HG03457 (cell line): Measurements from ENCODE around the gene PDAP1.
"Not testable (repeated sequence)": the region's sequence is repeated elsewhere in the genome, so short reads cannot be mapped to it uniquely, and the experiment has no call there.

Experiments used
- ATAC-seq: cut with Tn5 transposase; IDR thresholded peaks from one replicate; pipeline ENCODE4 v1.9.1; 2021; ENCODE audit warnings: moderate number of reproducible peaks; ENCODE audit not compliant: unreplicated experiment

PDAP1 gene

GRCh38 chr7:99428972-99429566 lies 20.7 kb upstream of the PDAP1 start:
- no peak for ATAC-seq

GRCh38 chr7:99424932-99425730 lies 16.7 kb upstream of the PDAP1 start:
- ATAC-seq = no peak

GRCh38 chr7:99422625-99423024 lies 14.2 kb upstream of the PDAP1 start:
- ATAC-seq = no peak

GRCh38 chr7:99422186-99422585 lies 13.8 kb upstream of the PDAP1 start:
- no peak for ATAC-seq

- ATAC-seq = no peak
These were observed 12.6 kb upstream of the PDAP1 start for GRCh38 chr7:99420986-99421385.

- no peak for ATAC-seq
These were observed 11.8 kb upstream of the PDAP1 start for GRCh38 chr7:99420213-99420612.

- no peak for ATAC-seq
These were observed 11.1 kb upstream of the PDAP1 start for GRCh38 chr7:99419323-99420021.

GRCh38 chr7:99418260-99418659 lies 9.9 kb upstream of the PDAP1 start:
- ATAC-seq = no peak

- not testable (repeated sequence) for ATAC-seq
These were observed 7.2 kb upstream of the PDAP1 start for GRCh38 chr7:99415513-99416127.

GRCh38 chr7:99410635-99411034 lies 2.2 kb upstream of the PDAP1 start:
- no peak for ATAC-seq

- ATAC-seq = no peak
These were observed 1.4 kb upstream of the PDAP1 start for GRCh38 chr7:99409806-99410205.

GRCh38 chr7:99409192-99409572 lies 785 bp upstream of the PDAP1 start:
- no peak for ATAC-seq

GRCh38 chr7:99407872-99408378 lies 472 bp downstream of the PDAP1 start:
- no peak for ATAC-seq

- ATAC-seq = no peak
These were observed 1.8 kb downstream of the PDAP1 start for GRCh38 chr7:99406557-99406956.

- ATAC-seq = no peak
These were observed 3.4 kb downstream of the PDAP1 start for GRCh38 chr7:99404977-99405320.

GRCh38 chr7:99404235-99404976 lies 4.0 kb downstream of the PDAP1 start:
- no peak for ATAC-seq

GRCh38 chr7:99403764-99404163 lies 4.6 kb downstream of the PDAP1 start:
- no peak for ATAC-seq

- ATAC-seq = no peak
These were observed 5.5 kb downstream of the PDAP1 start for GRCh38 chr7:99402854-99403253.

GRCh38 chr7:99399597-99399996 lies 8.8 kb downstream of the PDAP1 start:
- ATAC-seq = no peak

GRCh38 chr7:99398891-99399445 lies 9.4 kb downstream of the PDAP1 start:
- no peak for ATAC-seq
